NCI-H1694 treated with DMSO at 0.1 percent for 48 hours (cell line): ENCODE measurements around the gene SAP130.

Experiments used
- DNase-seq: peaks from one replicate; lab custom pipeline; 2025; lab: John Stamatoyannopoulos, UW

SAP130 gene

DNA sequence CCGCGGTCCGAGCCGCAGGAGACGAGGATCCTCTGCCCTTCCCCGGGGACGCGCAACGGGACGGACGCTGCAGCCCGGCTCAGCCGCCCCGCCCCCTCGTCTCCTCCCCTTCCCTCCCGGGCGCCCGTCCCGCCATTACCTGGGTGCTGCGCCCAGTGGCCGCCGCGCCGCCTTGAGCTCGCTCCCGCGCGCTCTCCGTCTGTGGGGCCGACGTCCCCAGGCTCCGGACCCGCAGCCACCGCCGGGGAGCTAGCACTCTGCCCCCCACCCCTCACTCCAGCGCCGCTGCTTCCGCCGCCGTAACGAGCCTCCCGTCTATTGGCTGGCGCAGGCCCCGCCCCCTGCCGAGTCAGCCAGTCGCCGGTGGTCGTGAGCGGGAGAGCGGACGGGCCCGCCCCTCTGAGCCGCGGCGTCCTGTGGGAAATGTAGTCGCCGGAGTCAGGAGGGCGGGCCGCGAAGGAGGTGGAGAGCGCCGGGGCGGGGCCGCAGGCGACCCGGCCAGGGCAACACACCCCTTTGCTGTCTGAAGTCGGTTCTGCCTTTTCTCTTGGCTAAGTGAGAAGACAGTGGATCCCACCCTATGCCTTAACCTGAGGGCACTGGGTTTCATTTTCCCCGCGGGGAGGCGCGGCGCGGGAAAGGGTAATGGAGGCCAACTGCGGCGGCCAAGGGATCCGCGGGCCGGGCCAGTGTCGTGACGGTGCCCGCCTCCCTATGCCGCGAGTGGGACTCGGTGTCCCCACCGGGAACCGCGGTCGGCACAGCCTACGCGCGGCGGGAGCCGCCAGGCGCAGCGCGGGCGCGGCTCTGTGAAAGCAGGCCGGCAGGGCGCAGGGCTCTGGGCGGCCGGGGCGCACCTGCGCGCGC is at the start of gene SAP130:
SAP130 (minus strand) TSS at position 259 of the 867 bp plus-strand sequence. CDS start 1,767 bp downstream, outside the sequence.
- DNase-seq, result peak; percentile 91

DNA sequence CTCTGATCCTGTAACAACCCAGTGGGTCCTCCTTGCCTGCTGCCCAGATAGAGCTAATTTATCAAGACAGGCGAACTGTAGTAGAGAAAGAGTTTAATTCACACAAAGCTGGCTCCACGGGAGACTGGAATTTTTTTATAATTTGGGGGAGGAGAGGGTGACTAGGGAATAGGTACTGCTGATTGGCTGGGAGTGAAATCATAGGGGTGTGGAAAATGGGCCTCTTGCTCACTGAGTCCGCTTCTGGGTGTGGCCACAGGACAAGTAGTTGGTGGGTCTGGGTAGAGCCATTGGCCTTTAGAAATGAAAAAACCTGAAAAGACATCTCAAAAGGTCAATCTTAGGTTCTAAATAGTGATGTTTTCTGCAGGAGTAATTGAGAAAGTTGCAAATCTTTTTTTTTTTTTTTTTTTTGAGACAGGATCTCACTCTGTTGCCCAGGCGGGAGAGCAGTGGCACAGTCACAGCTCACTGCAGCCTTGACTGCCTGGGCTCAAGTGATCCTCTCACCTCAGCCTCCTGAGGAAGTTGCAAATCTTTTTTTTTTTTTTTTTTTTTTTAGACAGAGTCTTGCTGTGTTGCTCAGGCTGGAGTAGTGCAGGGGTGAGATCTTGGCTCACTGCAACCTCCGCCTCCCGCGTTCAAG is 48.7 kb upstream of the SAP130 start:
- DNase-seq, result no peak

GRCh38 chr2:128073278-128073677 is 45.4 kb upstream of the SAP130 start:
- no peak for DNase-seq

GRCh38 chr2:128069769-128070168 is 41.9 kb upstream of the SAP130 start:
- DNase-seq, result no peak

GRCh38 chr2:128064353-128064752 is 36.5 kb upstream of the SAP130 start:
- DNase-seq, result no peak

DNA sequence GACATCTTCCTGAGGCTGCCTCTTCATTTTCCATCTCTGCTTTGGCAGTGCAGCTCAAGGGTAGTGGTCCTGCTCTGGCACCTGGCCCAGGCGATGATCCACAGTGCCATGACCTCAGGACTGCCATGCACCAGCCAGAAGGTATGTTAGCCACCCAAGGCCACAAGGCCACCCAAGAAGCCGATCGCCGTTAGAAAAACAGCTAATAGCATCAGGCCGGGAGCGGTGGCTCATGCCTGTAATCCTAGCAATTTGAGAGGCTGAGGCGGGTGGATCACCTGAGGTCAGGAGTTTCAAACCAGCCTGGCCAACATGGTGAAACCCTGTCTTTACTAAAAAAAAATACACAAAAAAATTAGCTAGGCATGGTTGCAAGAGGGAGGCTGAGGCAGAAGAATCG is 34.7 kb upstream of the SAP130 start:
- no peak for DNase-seq

DNA sequence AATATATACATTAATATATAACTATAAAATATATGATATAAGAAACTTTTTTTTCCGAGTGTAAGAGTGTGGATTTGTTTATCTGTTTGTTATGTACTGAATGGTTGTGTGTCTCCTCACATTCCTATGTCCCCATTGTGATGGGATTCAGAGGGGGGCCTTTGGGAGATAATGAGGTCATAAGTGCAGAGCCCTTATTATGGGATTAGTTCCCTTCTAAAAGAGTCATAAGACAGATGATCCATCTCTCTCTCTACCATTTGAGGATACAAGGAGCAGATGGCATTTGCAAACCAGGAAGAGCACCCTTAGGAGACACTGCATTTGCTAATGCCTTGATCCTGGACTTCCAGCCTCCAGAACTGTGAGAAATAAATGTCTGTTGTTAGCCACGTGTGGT is 30.3 kb upstream of the SAP130 start:
- DNase-seq, result no peak

DNA sequence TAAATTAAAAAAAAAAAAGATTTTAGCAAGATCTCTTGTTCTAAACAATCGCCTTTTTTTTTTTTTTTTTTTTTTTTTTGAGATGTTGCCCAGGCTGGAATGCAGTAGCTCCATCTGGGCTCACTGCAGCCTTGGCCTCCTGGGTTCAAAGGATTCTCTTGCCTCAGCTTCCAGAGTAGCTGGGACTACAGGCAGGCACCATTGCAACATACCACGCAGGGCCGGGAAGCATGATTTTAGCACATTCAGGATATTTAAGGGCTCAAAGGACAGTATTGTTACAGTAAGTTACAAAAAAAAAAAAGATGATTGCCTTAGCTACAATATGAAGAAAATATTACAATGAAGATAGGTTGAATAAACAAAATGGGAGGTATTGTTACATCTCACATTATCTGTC is 29.5 kb upstream of the SAP130 start:
- no peak for DNase-seq

DNA sequence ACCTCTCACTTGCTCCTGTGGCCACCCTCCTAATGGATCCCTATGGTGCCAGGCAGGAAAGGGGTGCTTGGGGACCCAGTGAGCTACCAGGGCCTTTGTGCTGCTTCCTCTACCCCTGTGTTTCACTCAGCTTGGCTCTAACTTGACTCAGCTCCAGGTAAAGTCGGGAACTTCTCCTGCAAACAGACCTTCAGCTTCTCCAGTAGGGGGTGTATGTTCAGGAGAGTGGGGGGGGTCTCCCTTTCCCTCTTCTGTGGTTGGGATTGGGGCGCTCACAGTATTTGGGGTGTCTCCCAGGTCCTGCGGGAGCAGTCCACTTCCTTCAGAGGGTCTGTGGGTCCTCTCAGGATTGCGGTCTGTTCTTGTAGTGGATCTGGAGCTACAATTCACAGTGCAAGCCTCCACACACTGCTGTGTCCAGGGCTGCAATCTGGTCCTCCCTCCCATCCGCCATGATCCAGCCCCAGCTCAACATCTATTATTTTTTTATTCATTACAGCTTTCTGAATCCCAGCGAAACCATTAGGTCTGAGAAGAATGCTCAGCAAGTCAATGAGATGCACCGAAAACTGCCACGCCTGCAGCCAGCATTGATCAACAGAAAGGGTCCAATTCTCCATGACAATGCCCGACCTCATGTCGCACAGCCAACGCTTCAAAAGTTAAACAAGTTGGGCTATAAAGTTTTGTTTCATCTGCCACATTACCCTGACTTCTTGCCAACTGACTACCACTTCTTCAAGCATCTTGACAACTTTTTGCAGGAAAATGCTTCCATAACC is 26.4 kb upstream of the SAP130 start:
- no peak for DNase-seq

GRCh38 chr2:128053331-128053730 is 25.5 kb upstream of the SAP130 start:
- DNase-seq, result no peak

DNA sequence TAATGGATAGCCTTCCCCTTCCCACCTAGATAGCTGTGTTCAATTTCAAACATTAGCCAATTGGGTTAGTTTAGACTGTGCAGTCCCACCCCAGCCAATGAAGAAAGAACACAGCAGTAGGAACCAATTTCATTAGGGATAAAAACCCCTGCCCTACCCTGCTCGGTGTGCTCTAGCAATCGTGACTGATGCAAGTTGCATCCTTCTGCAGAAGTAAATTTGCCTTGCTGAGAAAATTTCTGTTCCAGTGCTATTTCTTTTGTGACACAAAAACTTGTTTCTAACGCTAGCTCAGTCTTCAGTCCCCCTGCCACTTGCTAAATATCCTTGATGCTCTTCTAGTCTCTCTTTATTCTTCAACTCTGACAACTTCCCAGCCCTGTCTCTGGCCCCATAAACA is 15.2 kb upstream of the SAP130 start:
- DNase-seq, result no peak

- DNase-seq, result no peak
Observed at GRCh38 chr2:128041561-128041960, 13.7 kb upstream of the SAP130 start.

DNA sequence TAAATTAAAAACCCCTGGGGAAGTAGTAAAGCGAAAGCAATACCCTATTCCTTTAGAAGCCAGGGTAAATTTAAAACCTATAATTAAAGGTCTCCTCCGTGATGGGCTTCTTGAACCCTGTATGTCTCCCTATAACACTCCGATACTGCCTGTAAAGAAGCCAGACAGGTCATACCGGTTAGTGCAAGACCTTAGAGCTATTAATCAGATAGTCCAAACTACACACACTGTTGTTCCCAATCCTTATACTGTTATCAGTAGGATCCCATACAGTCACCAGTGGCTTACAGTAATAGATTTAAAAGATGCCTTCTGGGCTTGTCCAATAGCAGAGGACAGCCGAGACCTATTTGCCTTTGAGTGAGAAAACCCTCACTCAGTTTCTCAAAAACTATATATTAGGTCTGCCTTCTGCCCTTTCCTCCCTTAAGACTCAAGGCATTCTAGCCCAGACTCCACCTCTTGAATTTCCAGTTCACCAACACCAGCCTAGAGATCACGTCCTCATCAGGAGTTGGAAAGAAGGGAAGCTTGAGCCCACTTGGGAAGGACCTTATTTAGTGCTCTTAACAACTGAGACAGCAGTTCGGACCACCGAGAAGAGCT is 12.4 kb upstream of the SAP130 start:
- DNase-seq, result no peak

- DNase-seq, result no peak
Observed at GRCh38 chr2:128039535-128039934, 11.7 kb upstream of the SAP130 start.

GRCh38 chr2:128038411-128038810 is 10.6 kb upstream of the SAP130 start:
- DNase-seq, result no peak

- DNase-seq, result no peak
Observed at GRCh38 chr2:128037649-128038048, 9.8 kb upstream of the SAP130 start.

- DNase-seq, result no peak
Observed at GRCh38 chr2:128036748-128037607, 9.1 kb upstream of the SAP130 start.

GRCh38 chr2:128032092-128032491 is 4.2 kb upstream of the SAP130 start:
- no peak for DNase-seq

DNA sequence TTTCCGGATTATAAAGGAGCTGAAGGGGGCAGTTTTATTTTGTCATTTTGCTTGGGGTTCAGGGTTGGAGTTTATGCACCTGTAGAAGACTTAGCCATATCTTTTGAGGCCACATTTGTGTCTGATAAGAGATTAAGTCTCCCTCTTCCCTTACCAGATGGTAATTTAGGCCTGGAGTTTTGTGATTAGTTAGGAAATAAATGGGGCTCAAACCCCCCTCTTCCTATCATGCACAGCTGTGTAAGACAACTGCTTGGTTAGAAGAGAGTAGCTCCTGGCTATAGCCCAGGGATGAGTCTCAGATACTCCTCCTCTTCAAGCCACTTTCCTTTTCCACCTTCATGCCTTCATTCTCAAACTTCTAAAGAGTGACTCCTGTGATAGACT is 802 bp upstream of the SAP130 start:
- no peak for DNase-seq

DNA sequence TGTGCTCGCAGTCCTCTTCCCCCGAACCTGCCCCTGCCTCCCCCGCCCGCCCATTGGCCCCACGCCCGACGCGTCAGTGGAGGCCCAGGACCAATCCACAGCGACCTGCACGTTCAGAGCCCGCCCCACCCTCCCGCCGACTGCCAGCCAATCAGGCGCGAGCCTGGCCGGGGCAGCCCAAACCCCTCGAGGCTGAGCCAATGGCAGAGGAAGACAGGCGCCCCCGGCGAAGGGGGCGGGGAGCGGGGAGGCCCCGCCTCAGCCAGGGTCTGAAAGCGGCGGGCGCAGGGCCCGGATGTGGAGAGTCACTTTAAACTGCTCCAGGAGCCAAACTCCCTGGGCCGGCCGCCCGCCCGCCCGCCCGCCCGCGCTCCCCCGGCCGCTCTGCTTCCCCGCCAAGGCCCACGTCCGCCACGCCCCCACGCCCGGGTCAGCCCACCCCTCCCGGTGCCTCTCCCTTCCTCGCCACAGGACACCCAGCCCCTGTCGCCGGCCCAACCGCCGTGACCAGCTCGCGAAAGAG is 520 bp downstream of the SAP130 start:
- peak; percentile 94 for DNase-seq
